SH-SY5Y (cell line): ENCODE results near the gene NID2.

Experiments used
- GATA2 ChIP-seq: IDR thresholded peaks from 2 replicates; pipeline ENCODE4 v1.6.1; 2011; ENCODE audit warnings: mild to moderate bottlenecking, low read depth, low read length
- GATA3 ChIP-seq: IDR thresholded peaks from 2 replicates; pipeline ENCODE4 v1.6.1; 2011; ENCODE audit warnings: low read depth, mild to moderate bottlenecking, low read length, moderate library complexity

GRCh38 chr14:52020866-52021717 lies 47.8 kb downstream of the NID2 start:
- no peak for TF ChIP-seq GATA3
- TF ChIP-seq GATA2, result no peak
